ENCODE measurements around the gene MGAT2. TPM values are rescaled to one million over a fixed set of nuclear protein-coding genes. Genes with fewer than 3 reads are reported as not detected.
A peak's percentile ranks its signal among the peaks of the same experiment; 100 is the strongest.

The MGAT2 gene
- total and polyA plus RNA-seq, 11 donors: 6.8 to 28.8 (median 16.4) TPM

DNA sequence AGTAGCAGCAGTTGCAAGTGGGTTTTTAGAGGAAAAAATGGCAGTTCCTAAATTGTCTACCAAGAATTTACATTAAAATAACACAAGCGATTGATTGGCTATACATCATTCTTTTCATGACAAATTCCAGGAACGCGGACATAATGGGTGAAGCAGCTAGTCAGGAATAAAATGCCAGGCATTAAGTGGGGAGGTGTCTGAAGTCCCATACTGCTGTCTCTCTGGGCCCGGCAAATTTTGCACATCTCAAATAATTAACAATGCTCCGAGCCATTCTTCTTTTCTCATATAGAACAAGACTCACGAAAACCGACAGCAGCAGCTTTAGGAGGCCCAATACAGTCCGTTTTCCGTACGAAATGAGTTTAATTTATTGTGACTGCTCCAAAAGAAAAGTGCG is 869 bp upstream of the MGAT2 start:
- DNase-seq (no peak), ATAC-seq (no peak)
- peaks cover 0 to 56% (median 31%) of the 10 kb centered on the region in 12 donors for H3K4me1 ChIP-seq
- TF ChIP-seq, protein P1, sequence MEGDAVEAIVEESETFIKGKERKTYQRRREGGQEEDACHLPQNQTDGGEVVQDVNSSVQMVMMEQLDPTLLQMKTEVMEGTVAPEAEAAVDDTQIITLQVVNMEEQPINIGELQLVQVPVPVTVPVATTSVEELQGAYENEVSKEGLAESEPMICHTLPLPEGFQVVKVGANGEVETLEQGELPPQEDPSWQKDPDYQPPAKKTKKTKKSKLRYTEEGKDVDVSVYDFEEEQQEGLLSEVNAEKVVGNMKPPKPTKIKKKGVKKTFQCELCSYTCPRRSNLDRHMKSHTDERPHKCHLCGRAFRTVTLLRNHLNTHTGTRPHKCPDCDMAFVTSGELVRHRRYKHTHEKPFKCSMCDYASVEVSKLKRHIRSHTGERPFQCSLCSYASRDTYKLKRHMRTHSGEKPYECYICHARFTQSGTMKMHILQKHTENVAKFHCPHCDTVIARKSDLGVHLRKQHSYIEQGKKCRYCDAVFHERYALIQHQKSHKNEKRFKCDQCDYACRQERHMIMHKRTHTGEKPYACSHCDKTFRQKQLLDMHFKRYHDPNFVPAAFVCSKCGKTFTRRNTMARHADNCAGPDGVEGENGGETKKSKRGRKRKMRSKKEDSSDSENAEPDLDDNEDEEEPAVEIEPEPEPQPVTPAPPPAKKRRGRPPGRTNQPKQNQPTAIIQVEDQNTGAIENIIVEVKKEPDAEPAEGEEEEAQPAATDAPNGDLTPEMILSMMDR (IDR thresholded peaks at IDR 0.05): no peak
- no peak for TF ChIP-seq POLR2A (IDR thresholded peaks at IDR 0.05)
- peak overlapping the region in 11 of 12 donors; percentile 86 to 98 (median 92) for H3K27ac ChIP-seq
- no peaks in the 10 kb centered on the region for H3K27me3 ChIP-seq
- H3K36me3 ChIP-seq: peaks cover 0 to 39% (median 30%) of the 10 kb centered on the region in 9 donors
- no peaks in the 10 kb centered on the region for H3K9me3 ChIP-seq
- H3K4me3 ChIP-seq: peak overlapping the region; percentile 60 to 96 (median 76)
- intact Hi-C loops (cut with DNase I): loop anchor here in 3 of 10 donors (2.0 to 5.0 kb wide), 2 partner anchors 21 to 32 kb away; partner anchors contain the start of genes RPS29 (in 3 of the 3) and LRR1 (in 1 of the 3)
- 1 to 3% (median 1%) methylated on average over 11 of the region's 11 CpGs for WGBS, 4 donors

DNA sequence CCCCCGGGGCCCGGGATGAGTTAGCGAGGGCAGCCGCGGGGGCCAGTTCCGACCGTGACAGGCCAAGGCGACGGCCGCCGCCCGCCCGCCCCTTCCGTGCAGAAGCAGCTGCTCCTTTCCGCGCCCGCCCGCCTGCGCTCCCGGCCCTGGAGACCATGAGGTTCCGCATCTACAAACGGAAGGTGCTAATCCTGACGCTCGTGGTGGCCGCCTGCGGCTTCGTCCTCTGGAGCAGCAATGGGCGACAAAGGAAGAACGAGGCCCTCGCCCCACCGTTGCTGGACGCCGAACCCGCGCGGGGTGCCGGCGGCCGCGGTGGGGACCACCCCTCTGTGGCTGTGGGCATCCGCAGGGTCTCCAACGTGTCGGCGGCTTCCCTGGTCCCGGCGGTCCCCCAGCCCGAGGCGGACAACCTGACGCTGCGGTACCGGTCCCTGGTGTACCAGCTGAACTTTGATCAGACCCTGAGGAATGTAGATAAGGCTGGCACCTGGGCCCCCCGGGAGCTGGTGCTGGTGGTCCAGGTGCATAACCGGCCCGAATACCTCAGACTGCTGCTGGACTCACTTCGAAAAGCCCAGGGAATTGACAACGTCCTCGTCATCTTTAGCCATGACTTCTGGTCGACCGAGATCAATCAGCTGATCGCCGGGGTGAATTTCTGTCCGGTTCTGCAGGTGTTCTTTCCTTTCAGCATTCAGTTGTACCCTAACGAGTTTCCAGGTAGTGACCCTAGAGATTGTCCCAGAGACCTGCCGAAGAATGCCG is 699 bp downstream of the MGAT2 start:
- Histone ChIP-seq H3K9me3 (no peaks in the 10 kb centered on the region), H3K4me1 (peaks cover 0 to 57% (median 31%) of the 10 kb centered on the region in 12 donors), H3K27me3 (no peaks in the 10 kb centered on the region), H3K36me3 (peaks cover 0 to 47% (median 39%) of the 10 kb centered on the region in 9 donors), H3K4me3 (peak overlapping the region; percentile 60 to 96 (median 76)), H3K27ac (peak overlapping the region; percentile 86 to 98 (median 92))
- WGBS, 4 donors: 3 to 7% (median 3%) methylated on average over 33 to 65 of the region's 65 CpGs
- intact Hi-C loops (cut with DNase I): loop anchor here in 3 of 10 donors (2.0 to 5.0 kb wide), 2 partner anchors 22 to 34 kb away; partner anchors contain the start of genes RPS29 (in 3 of the 3) and LRR1 (in 1 of the 3)
- peak; percentile 70 to 89 (median 79) for DNase-seq
- peak; percentile 13 to 77 (median 66) for ATAC-seq
- TF ChIP-seq, protein P1 (IDR thresholded peaks at IDR 0.05): no peak
- TF ChIP-seq POLR2A (IDR thresholded peaks at IDR 0.05): no peak

DNA sequence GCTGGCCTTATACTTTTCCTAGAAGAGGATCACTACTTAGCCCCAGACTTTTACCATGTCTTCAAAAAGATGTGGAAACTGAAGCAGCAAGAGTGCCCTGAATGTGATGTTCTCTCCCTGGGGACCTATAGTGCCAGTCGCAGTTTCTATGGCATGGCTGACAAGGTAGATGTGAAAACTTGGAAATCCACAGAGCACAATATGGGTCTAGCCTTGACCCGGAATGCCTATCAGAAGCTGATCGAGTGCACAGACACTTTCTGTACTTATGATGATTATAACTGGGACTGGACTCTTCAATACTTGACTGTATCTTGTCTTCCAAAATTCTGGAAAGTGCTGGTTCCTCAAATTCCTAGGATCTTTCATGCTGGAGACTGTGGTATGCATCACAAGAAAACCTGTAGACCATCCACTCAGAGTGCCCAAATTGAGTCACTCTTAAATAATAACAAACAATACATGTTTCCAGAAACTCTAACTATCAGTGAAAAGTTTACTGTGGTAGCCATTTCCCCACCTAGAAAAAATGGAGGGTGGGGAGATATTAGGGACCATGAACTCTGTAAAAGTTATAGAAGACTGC is 1.5 kb downstream of the MGAT2 start:
- WGBS, 4 donors: 41 to 55% (median 45%) methylated on average over 3 of the region's 3 CpGs
- no peak overlapping the region for H3K27ac ChIP-seq
- DNase-seq (no peak), ATAC-seq (no peak)
- TF ChIP-seq, protein P1 (IDR thresholded peaks at IDR 0.05): no peak
- no peak for TF ChIP-seq POLR2A (IDR thresholded peaks at IDR 0.05)
- no peaks in the 10 kb centered on the region for H3K9me3 ChIP-seq
- intact Hi-C loops (cut with DNase I): loop anchor here in 3 of 10 donors (5.0 kb wide), 1 partner anchor 35 kb away; the partner anchor contains the start of gene RPS29 (in 3 of the 3)
- H3K4me3 ChIP-seq: peak overlapping the region in 10 of 12 donors; percentile 66 to 96 (median 80)
- no peaks in the 10 kb centered on the region for H3K27me3 ChIP-seq
- H3K4me1 ChIP-seq: peaks cover 0 to 57% (median 31%) of the 10 kb centered on the region in 12 donors
- peaks cover 0 to 53% (median 42%) of the 10 kb centered on the region in 9 donors for H3K36me3 ChIP-seq

DNA sequence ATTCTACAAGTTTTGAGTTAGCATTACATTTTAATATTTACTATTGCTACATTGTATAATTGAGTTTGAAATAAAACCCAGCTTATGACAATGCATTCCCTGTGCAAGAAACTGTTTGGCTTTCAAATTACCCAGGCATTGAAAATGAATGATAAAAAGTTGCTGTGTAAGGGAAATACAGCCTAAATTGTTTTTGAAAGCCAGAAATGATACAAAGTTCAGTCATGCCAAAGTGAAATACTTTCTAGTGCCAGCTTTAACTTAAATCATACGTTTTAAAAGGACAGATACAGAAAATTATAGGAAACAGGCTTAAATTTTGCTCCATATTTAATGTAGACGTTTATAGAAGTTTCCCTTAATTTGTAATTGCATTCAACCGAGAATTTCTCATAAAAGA is 2.8 kb downstream of the MGAT2 start:
- peaks cover 0 to 51% (median 34%) of the 10 kb centered on the region in 9 donors for H3K36me3 ChIP-seq
- peak overlapping the region in 1 of 12 donors; percentile 27 for H3K27ac ChIP-seq
- 70 to 76% (median 75%) methylated on average over 3 of the region's 3 CpGs for WGBS, 4 donors
- H3K4me3 ChIP-seq: peak overlapping the region in 2 of 12 donors; percentile 1 to 90
- DNase-seq (no peak), ATAC-seq (no peak)
- intact Hi-C loops (cut with DNase I): loop anchor here in 3 of 10 donors (5.0 kb wide), 1 partner anchor 36 kb away; the partner anchor contains the start of gene RPS29 (in 3 of the 3)
- H3K27me3 ChIP-seq: no peaks in the 10 kb centered on the region
- TF ChIP-seq POLR2A (IDR thresholded peaks at IDR 0.05): no peak
- TF ChIP-seq, protein P1 (IDR thresholded peaks at IDR 0.05): no peak
- H3K9me3 ChIP-seq: no peaks in the 10 kb centered on the region
- peaks cover 0 to 48% (median 31%) of the 10 kb centered on the region in 12 donors for H3K4me1 ChIP-seq
